RWPE1 (cell line): Measurements from ENCODE around the gene KDR.

Source experiments
- CTCF ChIA-PET: fragments of 350-600 bp; sonication (Branson Sonifier 250); formaldehyde crosslinking; extraction: SDS; loops from one replicate; lab custom pipeline; 2021; lab: Yijun Ruan, JAX
- POLR2A ChIA-PET: fragments of 400-600 bp; formaldehyde crosslinking; extraction: SDS; loops from one replicate; lab custom pipeline; 2020; ENCODE audit warnings: antibody characterized with exemption; ENCODE audit not compliant: low non-redundant PET; lab: Yijun Ruan, JAX
- DNase-seq: peaks from one replicate; pipeline ENCODE4 v3.0.0; 2012; ENCODE audit warnings: low spot score
- H3K27ac ChIP-seq: fragments of 450-650 bp; 2 replicates; pipeline ENCODE4 v1.5.1; 2017
- CTCF ChIP-seq: fragments of 450-650 bp; conservative IDR thresholded peaks from 2 replicates; pipeline ENCODE4 v1.5.1; 2017; ENCODE audit warnings: low read depth, mild to moderate bottlenecking

The KDR gene

DNA sequence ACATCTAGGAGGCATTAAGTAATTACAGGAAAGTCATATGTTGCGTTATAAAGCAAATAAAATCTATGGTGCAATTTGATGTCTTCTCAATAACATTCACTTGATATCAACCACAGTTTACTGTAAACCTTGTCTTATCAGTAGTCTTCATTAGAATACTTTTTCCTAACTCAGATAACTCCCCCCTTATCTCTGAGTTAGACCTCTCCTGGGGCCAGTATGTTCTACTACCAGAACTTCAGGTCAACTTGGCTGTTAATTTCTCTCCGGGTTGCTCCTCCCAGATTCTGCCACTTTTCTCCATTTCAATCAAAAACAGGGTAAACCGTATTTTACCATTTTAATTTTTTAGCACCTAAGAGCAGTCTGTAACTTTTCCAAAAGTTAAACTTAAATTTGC lies 50.0 kb downstream of the KDR start:
- ChIA-PET CTCF (interaction anchor here (0.6 to 1.0 kb wide), 2 partner anchors 103 to 1548 kb away, joined by 3 to 4 read pairs; no protein-coding TSS in a partner anchor), POLR2A (no interaction called here)
- no peak for DNase-seq
- TF ChIP-seq CTCF: no peak
- H3K27ac ChIP-seq: no peak overlapping the region

- CTCF ChIA-PET: interaction anchor here (1.0 kb wide), 1 partner anchor 102 kb away, joined by 4 read pairs; no protein-coding TSS in a partner anchor
- no peak for DNase-seq
- no peak overlapping the region for H3K27ac ChIP-seq
- POLR2A ChIA-PET: no interaction called here
- TF ChIP-seq CTCF: no peak
Measured at GRCh38 chr4:55074386-55074785, 51.0 kb downstream of the KDR start.

- POLR2A ChIA-PET: no interaction called here
- H3K27ac ChIP-seq: no peak overlapping the region
- no peak for TF ChIP-seq CTCF
- CTCF ChIA-PET: interaction anchor here (1.0 to 1.1 kb wide), 2 partner anchors 101 to 242 kb away, joined by 3 to 4 read pairs; no protein-coding TSS in a partner anchor
- DNase-seq: peak; percentile 49
Measured at GRCh38 chr4:55071951-55072350, 53.4 kb downstream of the KDR start.

DNA sequence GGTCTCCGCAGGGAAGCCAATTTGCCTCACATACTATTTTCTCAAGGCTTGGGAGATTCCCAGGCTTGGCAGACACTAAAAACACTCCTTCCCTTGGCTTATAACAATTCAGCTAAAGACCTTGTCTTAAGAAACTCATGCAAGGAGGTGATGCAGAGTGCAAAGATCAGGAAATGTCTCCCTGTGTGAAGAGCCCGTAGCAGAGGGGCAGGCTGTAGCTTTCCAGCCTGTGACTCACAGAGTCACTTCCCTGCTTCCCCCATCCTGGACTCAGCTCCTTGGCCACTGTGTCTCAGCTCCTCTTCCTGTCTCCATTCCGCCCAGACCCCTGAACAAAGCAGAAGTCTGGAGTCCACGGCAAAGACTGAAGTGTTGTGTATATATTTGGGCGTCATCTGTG lies 56.1 kb downstream of the KDR start:
- DNase-seq: no peak
- ChIA-PET POLR2A (no interaction called here), CTCF (no interaction called here)
- no peak overlapping the region for H3K27ac ChIP-seq
- TF ChIP-seq CTCF: no peak

GRCh38 chr4:55068522-55068921 lies 56.9 kb downstream of the KDR start:
- DNase-seq: no peak
- H3K27ac ChIP-seq: no peak overlapping the region
- TF ChIP-seq CTCF: no peak
- ChIA-PET POLR2A (no interaction called here), CTCF (no interaction called here)

- H3K27ac ChIP-seq: no peak overlapping the region
- no peak for TF ChIP-seq CTCF
- ChIA-PET CTCF (no interaction called here), POLR2A (no interaction called here)
- no peak for DNase-seq
Measured at GRCh38 chr4:55066018-55066417, 59.4 kb downstream of the KDR start.
